ENCODE data around the gene TRPM8. TPM values are rescaled to one million over a fixed set of nuclear protein-coding genes. Genes with fewer than 3 reads are reported as not detected.
A peak's percentile ranks its signal among the peaks of the same experiment; 100 is the strongest.
"Not testable (repeated sequence)": the region's sequence is repeated elsewhere in the genome, so short reads cannot be mapped to it uniquely, and the experiment has no call there.

The TRPM8 gene
- total RNA-seq, 1 donor from 2014 or later: not detected

GRCh38 chr2:233968556-233968955, 51.4 kb downstream of the TRPM8 start:
- H3K9me3 ChIP-seq: no peaks in the 10 kb centered on the region
- H3K27me3 ChIP-seq: no peaks in the 10 kb centered on the region
- no peaks in the 10 kb centered on the region for H3K4me1 ChIP-seq
- no peaks in the 10 kb centered on the region for H3K36me3 ChIP-seq
- DNase-seq (no peak), ATAC-seq (peak; percentile 45)
- H3K4me3 ChIP-seq: no peak overlapping the region
- no peak overlapping the region for H3K27ac ChIP-seq
- intact Hi-C loops (cut with DNase I): no loop called here
- TF ChIP-seq CTCF (IDR thresholded peaks at IDR 0.05): no peak

- H3K9me3 ChIP-seq; intact Hi-C loops (cut with DNase I); H3K4me1 ChIP-seq: not testable (repeated sequence)
Measured at GRCh38 chr2:233972460-233972859, 55.3 kb downstream of the TRPM8 start.

GRCh38 chr2:233972941-233973575, 55.9 kb downstream of the TRPM8 start:
- intact Hi-C loops (cut with DNase I): no loop called here
- no peak overlapping the region for H3K27ac ChIP-seq
- no peaks in the 10 kb centered on the region for H3K36me3 ChIP-seq
- H3K4me3 ChIP-seq: no peak overlapping the region
- H3K27me3 ChIP-seq: no peaks in the 10 kb centered on the region
- H3K4me1 ChIP-seq: no peaks in the 10 kb centered on the region
- TF ChIP-seq CTCF (IDR thresholded peaks at IDR 0.05): no peak
- DNase-seq (no peak), ATAC-seq (no peak)
- no peaks in the 10 kb centered on the region for H3K9me3 ChIP-seq

More at GRCh38 chr2:233972460-233972859, 55.3 kb downstream of the TRPM8 start:
- H3K27ac ChIP-seq, H3K27me3 ChIP-seq, ATAC-seq, H3K36me3 ChIP-seq, H3K4me3 ChIP-seq, DNase-seq: not testable (repeated sequence)

- H3K27me3 ChIP-seq: no peaks in the 10 kb centered on the region
- intact Hi-C loops (cut with DNase I): no loop called here
- no peaks in the 10 kb centered on the region for H3K36me3 ChIP-seq
- no peak for TF ChIP-seq CTCF (IDR thresholded peaks at IDR 0.05)
- ATAC-seq (no peak), DNase-seq (no peak)
- H3K9me3 ChIP-seq: no peaks in the 10 kb centered on the region
- no peaks in the 10 kb centered on the region for H3K4me1 ChIP-seq
- no peak overlapping the region for H3K4me3 ChIP-seq
- no peak overlapping the region for H3K27ac ChIP-seq
Measured at GRCh38 chr2:233973786-233974185, 56.6 kb downstream of the TRPM8 start.

GRCh38 chr2:233974530-233975071, 57.4 kb downstream of the TRPM8 start:
- Histone ChIP-seq H3K4me3 (no peak overlapping the region), H3K9me3 (no peaks in the 10 kb centered on the region), H3K4me1 (no peaks in the 10 kb centered on the region), H3K27me3 (no peaks in the 10 kb centered on the region), H3K36me3 (no peaks in the 10 kb centered on the region), H3K27ac (no peak overlapping the region)
- peak; percentile 48 for ATAC-seq
- no peak for DNase-seq
- intact Hi-C loops (cut with DNase I): no loop called here
- no peak for TF ChIP-seq CTCF (IDR thresholded peaks at IDR 0.05)

GRCh38 chr2:233976087-233976486, 58.9 kb downstream of the TRPM8 start:
- intact Hi-C loops (cut with DNase I): no loop called here
- ATAC-seq: no peak
- H3K4me1 ChIP-seq: no peaks in the 10 kb centered on the region
- H3K9me3 ChIP-seq: no peaks in the 10 kb centered on the region
- H3K27me3 ChIP-seq: no peaks in the 10 kb centered on the region
- no peak overlapping the region for H3K4me3 ChIP-seq
- H3K36me3 ChIP-seq: no peaks in the 10 kb centered on the region
- no peak overlapping the region for H3K27ac ChIP-seq
- DNase-seq: no peak
- TF ChIP-seq CTCF (IDR thresholded peaks at IDR 0.05): no peak

Measured in upper lobe of right lung (tissue), 1 donor.